A549 (cell line): ENCODE results near the gene NANOS3. TPM values are rescaled to one million over a fixed set of nuclear protein-coding genes. Genes with fewer than 3 reads are reported as not detected.

ENCODE experiments used
- CEBPB ChIP-seq, 2 experiments: fragments of >200 bp in 1 of 2; sonication (Bioruptor Twin) in 1 of 2; formaldehyde crosslinking in 1 of 2; IDR thresholded peaks; 2 replicates each; pipeline ENCODE4 v1.6.1; 2012 to 2016
- CTCF ChIP-seq: fragments of >200 bp; sonication (Bioruptor Twin); formaldehyde crosslinking; IDR thresholded peaks from 3 replicates; pipeline ENCODE4 v1.5.1; 2016
- EHMT2 ChIP-seq: fragments of 200-600 bp; sonication (generic); IDR thresholded peaks from 2 replicates; pipeline ENCODE4 v1.6.1; 2016; ENCODE audit warnings: antibody characterized with exemption, low read depth, mild to moderate bottlenecking, moderate library complexity
- ELK1 ChIP-seq: fragments of 150-350 bp; IDR thresholded peaks from 2 replicates; pipeline ENCODE4 v1.6.1; 2014; ENCODE audit warnings: low read depth, mild to moderate bottlenecking, low read length
- EP300 ChIP-seq, 2 experiments: fragments of >200 bp; sonication (Bioruptor Twin); formaldehyde crosslinking; IDR thresholded peaks; 2 replicates in 1 of 2; 3 replicates in 1 of 2; pipeline ENCODE4 v1.6.1; 2016 to 2017
- FOSB ChIP-seq: fragments of 250-450 bp; sonication (Bioruptor Pico); IDR thresholded peaks from 2 replicates; pipeline ENCODE4 v1.5.0; 2020; ENCODE audit warnings: mild to moderate bottlenecking, moderate library complexity
- FOSL2 ChIP-seq, 2 experiments: fragments of 450-650 bp in 1 of 2; fragments of >200 bp in 1 of 2; sonication (Bioruptor Twin) in 1 of 2; formaldehyde crosslinking; IDR thresholded peaks; 2 replicates each; pipeline versions ENCODE4 v1.5.0 to v1.6.1; 2016 to 2020; ENCODE audit warnings: mild to moderate bottlenecking in 1 of 2, moderate library complexity in 1 of 2
- FOXS1 ChIP-seq: fragments of 250-450 bp; sonication (Bioruptor Pico); IDR thresholded peaks from 2 replicates; pipeline ENCODE4 v1.5.0; 2020; ENCODE audit warnings: mild to moderate bottlenecking, moderate library complexity
- HDAC2 ChIP-seq: fragments of 200-600 bp; sonication (generic); IDR thresholded peaks from 2 replicates; pipeline ENCODE4 v1.6.1; 2016
- HEYL ChIP-seq: fragments of 250-450 bp; sonication (Bioruptor Pico); IDR thresholded peaks from 2 replicates; pipeline ENCODE4 v1.8.0; 2021; ENCODE audit warnings: mild to moderate bottlenecking, moderate library complexity
- HOXA7 ChIP-seq: fragments of 250-450 bp; sonication (Bioruptor Pico); IDR thresholded peaks from 2 replicates; pipeline ENCODE4 v1.5.0; 2020; ENCODE audit warnings: mild to moderate bottlenecking, moderate library complexity
- HOXB5 ChIP-seq: fragments of 250-450 bp; sonication (Bioruptor Pico); IDR thresholded peaks from 2 replicates; pipeline ENCODE4 v1.5.0; 2020; ENCODE audit warnings: mild to moderate bottlenecking, moderate library complexity
- JUN ChIP-seq, 2 experiments: fragments of >200 bp; sonication (Bioruptor Twin); formaldehyde crosslinking; IDR thresholded peaks; 2 replicates in 1 of 2; 3 replicates in 1 of 2; pipeline ENCODE4 v1.6.1; 2016 to 2017
- JUNB ChIP-seq: fragments of >200 bp; sonication (Bioruptor Twin); formaldehyde crosslinking; IDR thresholded peaks from 2 replicates; pipeline ENCODE4 v1.6.1; 2016
- MAZ ChIP-seq: fragments of 150-350 bp; IDR thresholded peaks from 2 replicates; pipeline ENCODE4 v1.6.1; 2014; ENCODE audit warnings: antibody characterized with exemption, low read depth, low read length, borderline replicate concordance
- NPAS2 ChIP-seq: fragments of 250-450 bp; sonication (Bioruptor Pico); IDR thresholded peaks from 2 replicates; pipeline ENCODE4 v1.8.0; 2022; ENCODE audit warnings: mild to moderate bottlenecking, moderate library complexity, borderline replicate concordance
- POLR2A ChIP-seq: IDR thresholded peaks from 2 replicates; pipeline ENCODE4 v1.6.1; 2012; ENCODE audit warnings: mild to moderate bottlenecking, low read length
- RCOR1 ChIP-seq: fragments of 150-350 bp; IDR thresholded peaks from 2 replicates; pipeline ENCODE4 v1.6.1; 2014; ENCODE audit warnings: antibody characterized with exemption, low read length, low read depth
- TP53 ChIP-seq: fragments of 250-450 bp; sonication (Bioruptor Pico); IDR thresholded peaks from 2 replicates; pipeline ENCODE4 v1.5.0; 2021; ENCODE audit warnings: mild to moderate bottlenecking, moderate library complexity
- polyA plus RNA-seq, 4 experiments: library from polyadenylated mRNA; depleted of rRNA in 3 of 4; stranded (reverse); fragments of >200 nt; fragmentation: RNase III in 1 of 4; extraction: RNeasy Plus Mini Kit Qiagen cat#74134 plus additional on column Dnase treatment in 1 of 4; gene quantifications; 2 replicates in 3 of 4; 3 replicates in 1 of 4; pipeline ENCODE4 v1.2.3, GENCODE V29; 2011 to 2017
- TF ChIP-seq, protein P1 (sequence below): IDR thresholded peaks from 2 replicates; pipeline ENCODE4 v1.6.1; 2012
- TF ChIP-seq, protein P2 (sequence below): fragments of 450-650 bp; IDR thresholded peaks from 2 replicates; pipeline ENCODE4 v1.6.1; 2014; ENCODE audit warnings: antibody characterized with exemption
- TF ChIP-seq, protein P3 (sequence below): fragments of 250-450 bp; sonication (Bioruptor Pico); IDR thresholded peaks from 2 replicates; pipeline ENCODE4 v1.5.0; 2021; ENCODE audit warnings: mild to moderate bottlenecking, moderate library complexity, borderline replicate concordance

The NANOS3 gene
- polyA plus RNA-seq, 2 of the 4 experiments (the other 2 are of a cell fraction): 0.31 to 1.2 TPM

DNA sequence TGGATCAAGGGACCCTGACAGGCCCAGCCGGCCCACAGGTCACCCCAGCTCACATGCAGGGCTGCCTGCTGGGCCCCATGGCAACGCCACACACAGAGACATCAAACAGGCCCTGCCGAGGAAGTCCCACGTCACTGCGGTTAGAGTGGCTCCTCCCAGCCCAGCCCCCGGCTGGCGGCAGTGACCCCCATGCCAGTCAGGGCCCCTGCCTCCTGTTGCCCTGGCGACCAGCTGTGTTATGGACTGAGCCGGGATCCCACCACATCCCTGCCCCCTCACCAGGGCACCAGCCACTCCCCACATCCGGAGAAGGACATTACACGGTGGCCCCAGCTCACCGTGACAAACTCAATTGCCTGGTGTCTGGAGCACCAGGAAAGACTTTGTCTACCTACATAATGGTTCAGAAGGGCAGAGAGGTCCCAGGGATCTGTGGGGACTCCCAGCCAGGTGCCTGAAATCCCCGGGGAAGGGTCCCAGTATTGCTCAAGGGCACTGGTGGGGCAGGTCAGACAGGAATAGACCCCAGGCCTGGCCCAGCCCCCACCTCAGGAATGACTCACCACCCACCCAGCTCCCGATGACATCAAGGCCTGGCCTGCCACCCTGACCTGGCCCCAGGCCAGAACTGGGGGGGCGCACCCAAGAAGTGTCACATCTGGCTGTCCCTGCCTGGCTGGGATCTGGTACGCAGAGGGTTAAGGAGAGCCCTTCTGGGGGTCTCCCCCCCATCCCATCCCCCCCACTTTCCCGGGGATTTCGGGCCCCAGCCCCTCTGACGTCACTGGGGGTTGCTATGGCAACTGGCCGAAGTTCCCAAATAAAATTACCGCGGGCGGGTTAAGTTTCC is 30.2 kb upstream of the NANOS3 start (continued):
- TF ChIP-seq, protein P1, sequence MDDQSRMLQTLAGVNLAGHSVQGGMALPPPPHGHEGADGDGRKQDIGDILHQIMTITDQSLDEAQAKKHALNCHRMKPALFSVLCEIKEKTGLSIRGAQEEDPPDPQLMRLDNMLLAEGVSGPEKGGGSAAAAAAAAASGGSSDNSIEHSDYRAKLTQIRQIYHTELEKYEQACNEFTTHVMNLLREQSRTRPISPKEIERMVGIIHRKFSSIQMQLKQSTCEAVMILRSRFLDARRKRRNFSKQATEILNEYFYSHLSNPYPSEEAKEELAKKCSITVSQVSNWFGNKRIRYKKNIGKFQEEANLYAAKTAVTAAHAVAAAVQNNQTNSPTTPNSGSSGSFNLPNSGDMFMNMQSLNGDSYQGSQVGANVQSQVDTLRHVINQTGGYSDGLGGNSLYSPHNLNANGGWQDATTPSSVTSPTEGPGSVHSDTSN: peak; percentile 41
- TF ChIP-seq EP300 (IDR thresholded peaks at IDR 0.05): peak; percentile 28 to 47; a peak in 3 of 5 replicates
- TF ChIP-seq EHMT2: no peak
- no peak for TF ChIP-seq FOXS1 (CRISPR knock-in tag)
- peak; percentile 72; the same call in 1 of the 2 replicates for TF ChIP-seq FOSB (CRISPR knock-in tag)
- TF ChIP-seq, protein P2, sequence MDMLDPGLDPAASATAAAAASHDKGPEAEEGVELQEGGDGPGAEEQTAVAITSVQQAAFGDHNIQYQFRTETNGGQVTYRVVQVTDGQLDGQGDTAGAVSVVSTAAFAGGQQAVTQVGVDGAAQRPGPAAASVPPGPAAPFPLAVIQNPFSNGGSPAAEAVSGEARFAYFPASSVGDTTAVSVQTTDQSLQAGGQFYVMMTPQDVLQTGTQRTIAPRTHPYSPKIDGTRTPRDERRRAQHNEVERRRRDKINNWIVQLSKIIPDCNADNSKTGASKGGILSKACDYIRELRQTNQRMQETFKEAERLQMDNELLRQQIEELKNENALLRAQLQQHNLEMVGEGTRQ: no peak
- TF ChIP-seq POLR2A: 0 out of 2 replicates have a peak, but pooled peaks have one; percentile 18
- no peak for TF ChIP-seq NPAS2 (CRISPR knock-in tag)
- TF ChIP-seq JUN (IDR thresholded peaks at IDR 0.05): peak; percentile 57 to 79; a peak in 4 of 5 replicates
- no peak for TF ChIP-seq RCOR1
- TF ChIP-seq MAZ: peak; percentile 44; the same call in 1 of the 2 replicates
- peak; percentile 72 for TF ChIP-seq JUNB
- TF ChIP-seq TP53 (CRISPR knock-in tag): peak; percentile 82
- TF ChIP-seq CEBPB (IDR thresholded peaks at IDR 0.05): peak; percentile 39 to 46; a peak in 3 of 4 replicates
- TF ChIP-seq, protein P3, sequence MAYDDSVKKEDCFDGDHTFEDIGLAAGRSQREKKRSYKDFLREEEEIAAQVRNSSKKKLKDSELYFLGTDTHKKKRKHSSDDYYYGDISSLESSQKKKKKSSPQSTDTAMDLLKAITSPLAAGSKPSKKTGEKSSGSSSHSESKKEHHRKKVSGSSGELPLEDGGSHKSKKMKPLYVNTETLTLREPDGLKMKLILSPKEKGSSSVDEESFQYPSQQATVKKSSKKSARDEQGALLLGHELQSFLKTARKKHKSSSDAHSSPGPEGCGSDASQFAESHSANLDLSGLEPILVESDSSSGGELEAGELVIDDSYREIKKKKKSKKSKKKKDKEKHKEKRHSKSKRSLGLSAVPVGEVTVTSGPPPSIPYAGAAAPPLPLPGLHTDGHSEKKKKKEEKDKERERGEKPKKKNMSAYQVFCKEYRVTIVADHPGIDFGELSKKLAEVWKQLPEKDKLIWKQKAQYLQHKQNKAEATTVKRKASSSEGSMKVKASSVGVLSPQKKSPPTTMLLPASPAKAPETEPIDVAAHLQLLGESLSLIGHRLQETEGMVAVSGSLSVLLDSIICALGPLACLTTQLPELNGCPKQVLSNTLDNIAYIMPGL: no peak
- peak; percentile 71; the same call in 1 of the 2 replicates for TF ChIP-seq HOXB5 (CRISPR knock-in tag)
- TF ChIP-seq FOSL2 (IDR thresholded peaks at IDR 0.05): peak; percentile 74
- peak; percentile 98 for TF ChIP-seq FOSL2 (CRISPR knock-in tag; IDR thresholded peaks at IDR 0.05)
- TF ChIP-seq HEYL (CRISPR knock-in tag): no peak
- TF ChIP-seq CTCF: no peak
- TF ChIP-seq ELK1: no peak
- TF ChIP-seq HOXA7 (CRISPR knock-in tag): peak; percentile 68
- TF ChIP-seq HDAC2: no peak
- TF ChIP-seq, all 56 proteins: peak for 22
